NCI-H1417 (cell line): Measurements from ENCODE around the gene PRPF38A.

Source experiments
- DNase-seq, 3 experiments: peaks; one replicate each; lab custom pipeline; 2025; lab: John Stamatoyannopoulos, UW

The PRPF38A gene

GRCh38 chr1:52463891-52464290, 59.5 kb downstream of the PRPF38A start:
- no peak for DNase-seq

GRCh38 chr1:52469108-52469507, 64.7 kb downstream of the PRPF38A start:
- no peak for DNase-seq
